CD4-positive, alpha-beta T cell treated with Interleukin-6 at 100 ng/mL for 8 hours (primary cell): ENCODE measurements around the gene CMPK2.
"Not testable (repeated sequence)": the region's sequence is repeated elsewhere in the genome, so short reads cannot be mapped to it uniquely, and the experiment has no call there.

Experiments used
- DNase-seq: peaks from one replicate; pipeline ENCODE4 v3.0.0-alpha.2; 2020; ENCODE audit warnings: mixed read lengths, low spot score

CMPK2 gene, protein sequence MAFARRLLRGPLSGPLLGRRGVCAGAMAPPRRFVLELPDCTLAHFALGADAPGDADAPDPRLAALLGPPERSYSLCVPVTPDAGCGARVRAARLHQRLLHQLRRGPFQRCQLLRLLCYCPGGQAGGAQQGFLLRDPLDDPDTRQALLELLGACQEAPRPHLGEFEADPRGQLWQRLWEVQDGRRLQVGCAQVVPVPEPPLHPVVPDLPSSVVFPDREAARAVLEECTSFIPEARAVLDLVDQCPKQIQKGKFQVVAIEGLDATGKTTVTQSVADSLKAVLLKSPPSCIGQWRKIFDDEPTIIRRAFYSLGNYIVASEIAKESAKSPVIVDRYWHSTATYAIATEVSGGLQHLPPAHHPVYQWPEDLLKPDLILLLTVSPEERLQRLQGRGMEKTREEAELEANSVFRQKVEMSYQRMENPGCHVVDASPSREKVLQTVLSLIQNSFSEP

DNA sequence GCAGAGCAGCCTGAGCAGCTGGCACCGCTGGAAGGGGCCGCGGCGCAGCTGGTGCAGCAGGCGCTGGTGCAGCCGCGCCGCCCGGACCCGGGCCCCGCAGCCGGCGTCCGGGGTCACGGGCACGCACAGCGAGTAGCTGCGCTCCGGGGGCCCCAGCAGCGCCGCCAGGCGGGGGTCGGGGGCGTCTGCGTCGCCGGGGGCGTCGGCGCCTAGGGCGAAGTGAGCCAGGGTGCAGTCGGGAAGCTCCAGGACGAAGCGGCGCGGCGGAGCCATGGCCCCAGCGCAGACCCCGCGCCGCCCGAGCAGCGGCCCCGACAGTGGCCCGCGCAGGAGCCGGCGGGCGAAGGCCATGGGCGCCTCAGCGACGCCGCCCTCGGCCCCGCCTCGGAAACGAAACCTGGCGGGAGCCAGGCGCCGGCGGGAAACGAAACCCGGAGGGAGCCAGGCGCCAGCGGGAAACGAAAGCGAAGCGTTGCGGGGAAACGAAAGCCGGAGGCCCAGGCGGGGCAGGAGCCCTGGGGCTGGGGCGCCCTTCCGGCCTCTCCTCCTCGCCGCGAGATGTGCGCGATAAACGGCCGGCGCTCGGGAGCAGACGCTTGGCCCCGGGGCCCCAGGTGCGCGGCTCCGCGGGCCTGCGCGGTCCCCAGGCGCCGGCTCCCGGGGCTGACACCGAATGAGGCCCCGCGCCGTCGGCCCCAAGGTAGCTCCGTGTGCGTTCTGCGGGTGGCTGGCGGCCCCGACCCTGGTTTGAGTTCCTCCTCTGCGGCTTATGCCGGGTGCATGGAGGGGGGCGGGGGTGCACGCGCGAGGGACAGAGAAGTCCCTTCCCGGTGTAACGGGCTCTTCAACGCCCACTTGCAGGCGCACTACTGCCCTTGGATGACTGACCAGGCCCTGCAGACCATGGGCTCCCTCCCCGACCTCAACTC is at the start of gene CMPK2:
TSS of gene CMPK2 (minus strand) at position 562 of the 929 bp plus-strand sequence. CDS start at position 351, 211 bp downstream.
- peak; percentile 71 for DNase-seq

GRCh38 chr2:6915399-6915798 is 49.7 kb upstream of the CMPK2 start:
- DNase-seq = no peak

GRCh38 chr2:6914828-6915227 is 49.1 kb upstream of the CMPK2 start:
- DNase-seq = no peak

GRCh38 chr2:6913415-6914157 is 47.9 kb upstream of the CMPK2 start:
- DNase-seq = peak; percentile 71

- DNase-seq = no peak
Observed at GRCh38 chr2:6911721-6912120, 46.0 kb upstream of the CMPK2 start.

DNA sequence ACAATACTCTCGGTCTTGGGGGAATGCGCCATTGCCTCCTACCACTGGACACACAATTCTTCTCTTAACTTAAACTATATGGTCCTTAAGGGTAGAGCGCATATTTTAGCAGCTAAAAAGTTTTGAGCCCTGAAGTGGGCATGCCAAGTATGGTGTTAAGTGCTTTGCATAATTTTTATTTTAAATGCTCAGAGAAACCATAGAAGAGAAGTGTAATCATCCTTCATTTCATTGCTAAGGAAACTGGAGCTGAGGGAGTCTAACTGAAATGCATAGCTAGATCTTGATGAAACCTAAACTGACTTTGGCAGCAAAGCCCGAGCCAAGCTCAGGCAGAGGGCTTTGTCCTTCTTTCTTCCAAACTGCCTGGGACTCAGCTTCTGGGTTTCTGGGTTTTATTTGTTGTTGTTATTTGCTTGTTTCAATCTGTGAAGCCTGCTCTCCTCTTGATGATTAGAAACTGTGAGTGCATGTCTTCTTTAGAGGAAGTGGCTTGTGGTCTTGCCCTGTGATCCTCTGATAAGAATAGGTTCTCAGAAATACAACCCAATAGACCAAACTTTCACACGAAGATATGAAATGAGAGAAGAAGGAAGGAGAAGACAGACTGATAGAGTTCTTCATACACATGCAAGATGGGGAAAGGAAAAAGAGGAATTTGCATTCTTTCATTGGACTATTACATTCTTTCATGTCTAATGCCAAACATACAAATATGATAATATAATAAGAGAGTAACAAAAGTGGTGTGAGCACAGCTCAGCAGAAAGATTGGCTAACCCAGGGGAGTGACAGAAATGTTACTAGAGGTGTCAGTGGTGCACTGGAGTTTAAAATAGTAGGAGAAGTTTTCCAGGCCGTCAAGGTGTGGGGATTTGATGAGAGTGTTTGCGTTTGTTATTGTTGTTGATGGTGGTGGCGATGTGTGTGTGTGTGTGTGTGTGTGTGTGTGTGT is 44.0 kb upstream of the CMPK2 start:
- DNase-seq = peak; percentile 81

DNA sequence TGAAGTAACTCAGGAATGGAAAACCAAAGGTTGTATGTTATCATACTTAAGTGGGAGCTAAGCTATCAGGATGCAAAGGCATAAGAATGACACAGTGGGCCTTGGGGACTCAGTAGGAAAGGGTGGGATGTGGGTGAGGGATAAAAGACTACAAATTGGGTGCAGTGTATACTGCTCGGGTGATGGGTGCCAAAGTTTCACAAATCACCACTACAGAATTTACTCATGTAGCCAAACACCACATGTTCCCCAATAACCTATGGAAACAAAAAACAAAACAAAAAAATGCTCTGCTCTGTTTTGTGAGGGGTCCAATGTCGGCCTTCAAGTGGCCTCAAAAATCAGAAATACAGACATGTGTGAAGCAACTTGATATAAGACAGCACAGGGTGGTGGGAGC is 42.6 kb upstream of the CMPK2 start:
- DNase-seq = no peak

- no peak for DNase-seq
Observed at GRCh38 chr2:6906165-6906741, 40.5 kb upstream of the CMPK2 start.

- DNase-seq = no peak
Observed at GRCh38 chr2:6905668-6906067, 40.0 kb upstream of the CMPK2 start.

DNA sequence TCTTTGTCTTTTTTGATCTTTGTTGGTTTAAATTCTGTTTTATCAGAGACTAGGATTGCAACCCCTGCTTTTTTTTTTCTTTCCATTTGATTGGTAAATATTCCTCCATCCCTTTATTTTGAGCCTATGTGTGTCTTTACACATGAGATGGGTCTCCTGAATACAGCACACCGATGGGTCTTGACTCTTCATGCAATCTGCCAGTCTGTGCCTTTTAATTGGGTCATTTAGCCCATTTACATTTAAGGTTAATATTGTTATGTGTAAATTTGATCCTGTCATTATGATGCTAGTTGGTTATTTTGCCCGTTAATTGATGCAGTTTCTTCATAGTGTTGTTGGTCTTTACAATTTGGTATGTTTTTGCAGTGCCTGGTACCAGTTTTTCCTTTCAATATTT is 36.9 kb upstream of the CMPK2 start:
- not testable (repeated sequence) for DNase-seq

DNA sequence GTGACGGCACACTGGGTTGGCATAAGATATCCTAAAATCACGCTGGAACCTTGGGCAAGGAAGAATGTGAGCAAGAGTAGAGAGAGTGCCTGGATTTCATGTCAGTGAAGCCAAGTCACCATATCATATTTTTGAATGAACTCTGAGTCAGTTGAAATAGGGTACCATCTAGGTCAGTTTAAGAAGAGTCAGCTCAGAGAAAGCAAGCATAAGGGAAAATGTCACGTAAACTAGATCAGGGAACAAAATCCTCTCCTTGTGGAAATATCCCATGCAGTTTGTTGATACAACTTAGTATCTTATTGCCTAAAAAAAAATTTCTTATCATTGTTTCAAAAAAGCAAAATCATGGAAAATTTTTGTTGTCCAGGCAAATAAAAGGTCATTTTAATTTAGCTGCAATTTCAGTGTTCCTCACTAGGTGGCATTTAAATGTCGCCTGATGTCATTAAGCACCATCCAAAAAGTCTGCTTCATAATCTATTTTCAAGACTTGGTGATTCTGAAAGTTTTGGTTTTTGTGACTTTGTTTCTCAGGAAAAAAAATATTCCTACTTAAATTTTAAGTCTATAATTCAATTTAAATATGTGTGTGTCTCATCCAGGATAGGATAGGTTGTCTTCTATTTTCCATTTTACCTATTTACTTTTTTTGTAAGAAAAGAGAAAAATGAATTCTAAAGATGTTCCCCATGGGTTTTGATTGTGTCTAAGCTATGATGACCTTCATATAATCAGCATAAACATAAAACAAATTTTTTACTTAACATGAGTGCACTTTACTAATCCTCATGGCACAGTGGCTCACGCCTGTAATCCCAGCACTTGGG is 31.4 kb upstream of the CMPK2 start:
- peak; percentile 40 for DNase-seq

- DNase-seq = no peak
Observed at GRCh38 chr2:6893876-6894482, 28.3 kb upstream of the CMPK2 start.

DNA sequence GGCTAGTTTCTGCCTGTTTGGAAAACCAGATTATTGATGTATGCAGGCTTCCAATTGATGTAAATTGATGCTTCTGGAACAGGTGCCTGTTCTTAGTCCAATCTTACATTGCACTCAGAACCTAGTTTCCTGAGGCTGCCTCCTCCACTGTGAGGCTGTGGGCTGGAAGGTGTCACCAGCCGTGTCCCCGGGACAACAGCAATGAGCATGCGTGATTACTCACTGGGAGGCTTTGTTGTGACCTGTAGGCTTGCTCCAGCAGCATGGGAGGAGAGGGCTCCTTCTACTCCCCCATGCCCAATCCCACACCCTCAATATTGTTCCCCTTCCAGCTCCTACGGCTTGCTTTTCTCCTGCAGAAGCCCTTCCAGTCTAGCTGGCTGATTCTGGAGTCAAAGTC is 23.0 kb upstream of the CMPK2 start:
- no peak for DNase-seq

DNA sequence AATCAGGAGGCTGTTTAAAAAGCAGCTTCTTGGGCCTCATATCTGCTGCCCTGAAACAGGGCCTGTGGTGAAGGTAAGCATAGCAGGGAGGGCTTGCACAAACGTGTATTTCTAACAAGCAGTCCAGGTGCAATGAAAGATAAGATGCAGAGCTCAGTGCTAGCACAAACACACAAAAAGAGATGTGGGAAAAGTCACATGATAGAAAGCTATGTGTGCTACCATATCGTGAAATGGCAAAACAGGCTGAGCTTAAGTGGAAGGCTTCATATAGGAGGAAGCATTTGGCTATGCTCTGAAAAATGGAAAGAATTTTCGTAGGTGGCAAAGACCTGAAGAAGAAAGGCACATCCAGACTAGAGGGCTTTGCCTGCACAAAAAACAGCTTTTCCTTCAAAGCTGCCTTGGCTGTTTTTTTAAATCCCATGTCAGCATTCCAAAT is 22.1 kb upstream of the CMPK2 start:
- DNase-seq = no peak

DNA sequence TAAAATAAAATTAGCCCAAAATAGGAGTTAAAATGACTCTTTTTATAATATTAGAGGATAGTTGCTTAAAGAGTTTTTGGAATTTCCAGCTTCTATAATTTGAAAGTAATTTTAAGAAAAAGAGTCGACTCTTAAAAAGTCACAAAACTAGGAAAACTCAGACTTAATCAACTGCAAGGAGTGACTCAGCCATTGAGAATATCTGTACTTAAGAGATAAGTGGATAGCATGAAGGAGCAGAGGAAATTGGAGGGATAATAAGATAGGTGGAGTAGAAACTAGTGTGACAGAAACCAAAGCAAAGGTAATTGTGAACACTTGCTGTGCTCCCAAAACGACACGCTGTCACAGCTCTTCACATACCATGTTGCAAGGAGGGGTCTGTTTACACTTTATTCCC is 20.3 kb upstream of the CMPK2 start:
- DNase-seq = no peak

DNA sequence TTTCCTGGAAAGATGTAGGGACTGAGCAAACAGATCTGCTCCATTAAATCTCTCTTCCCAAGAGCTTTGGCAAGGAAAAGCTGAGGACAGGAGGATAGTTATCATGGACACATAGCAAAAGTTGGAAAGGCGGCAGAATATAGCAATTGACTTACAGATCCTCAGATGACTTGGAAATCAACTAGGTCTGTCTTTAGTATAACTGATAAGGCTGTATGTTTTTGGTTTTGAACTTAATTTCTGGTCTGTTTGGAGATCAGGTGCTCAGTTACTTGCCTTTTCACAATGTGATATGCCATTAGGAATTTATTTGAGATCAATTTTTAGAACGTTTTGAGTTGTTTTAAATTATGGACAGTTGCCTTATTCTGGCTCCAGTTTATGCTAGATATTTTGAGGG is 19.8 kb upstream of the CMPK2 start:
- DNase-seq = no peak

- DNase-seq = no peak
Observed at GRCh38 chr2:6883448-6884122, 17.9 kb upstream of the CMPK2 start.

DNA sequence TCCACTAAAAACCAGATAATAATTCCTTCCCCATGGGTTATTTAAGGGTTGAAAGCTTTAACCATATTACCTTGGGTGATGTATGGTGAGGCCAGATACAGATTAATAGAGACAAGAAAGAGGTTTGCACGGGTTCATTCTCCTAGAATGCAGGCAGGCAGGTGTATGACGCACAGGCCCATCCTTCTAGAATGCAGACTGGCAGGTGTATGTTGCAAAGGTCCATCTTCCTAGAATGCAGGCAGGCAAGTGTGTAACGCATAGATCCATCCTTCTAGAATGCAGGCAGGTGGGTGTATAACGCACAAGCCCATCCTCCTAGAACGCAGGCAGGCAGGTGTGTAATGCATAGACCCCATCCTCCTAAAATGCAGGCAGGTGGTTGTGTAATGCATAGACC is 15.8 kb upstream of the CMPK2 start:
- no peak for DNase-seq

DNA sequence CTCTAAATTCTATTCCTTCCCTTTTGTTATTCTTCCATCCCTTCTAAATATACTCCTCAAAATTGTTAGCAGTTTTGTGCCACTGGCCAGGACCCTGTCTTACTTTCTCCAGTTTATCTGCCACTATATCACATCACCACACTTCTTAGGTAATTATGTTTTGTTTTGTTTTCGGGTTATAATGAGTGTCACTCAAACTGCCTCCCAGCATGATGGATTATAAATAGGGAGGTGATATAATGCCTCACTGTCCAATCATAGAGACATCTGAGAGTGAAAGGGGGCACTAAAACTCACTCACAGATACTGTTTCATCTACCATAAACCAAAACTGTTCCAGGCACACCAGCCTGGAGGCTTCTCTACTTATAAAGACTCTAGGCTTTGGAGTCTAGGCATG is 15.3 kb upstream of the CMPK2 start:
- no peak for DNase-seq
